Measurements from ENCODE around the gene LRMDA.
"Not testable (repeated sequence)": the region's sequence is repeated elsewhere in the genome, so short reads cannot be mapped to it uniquely, and the experiment has no call there.

The LRMDA gene

DNA sequence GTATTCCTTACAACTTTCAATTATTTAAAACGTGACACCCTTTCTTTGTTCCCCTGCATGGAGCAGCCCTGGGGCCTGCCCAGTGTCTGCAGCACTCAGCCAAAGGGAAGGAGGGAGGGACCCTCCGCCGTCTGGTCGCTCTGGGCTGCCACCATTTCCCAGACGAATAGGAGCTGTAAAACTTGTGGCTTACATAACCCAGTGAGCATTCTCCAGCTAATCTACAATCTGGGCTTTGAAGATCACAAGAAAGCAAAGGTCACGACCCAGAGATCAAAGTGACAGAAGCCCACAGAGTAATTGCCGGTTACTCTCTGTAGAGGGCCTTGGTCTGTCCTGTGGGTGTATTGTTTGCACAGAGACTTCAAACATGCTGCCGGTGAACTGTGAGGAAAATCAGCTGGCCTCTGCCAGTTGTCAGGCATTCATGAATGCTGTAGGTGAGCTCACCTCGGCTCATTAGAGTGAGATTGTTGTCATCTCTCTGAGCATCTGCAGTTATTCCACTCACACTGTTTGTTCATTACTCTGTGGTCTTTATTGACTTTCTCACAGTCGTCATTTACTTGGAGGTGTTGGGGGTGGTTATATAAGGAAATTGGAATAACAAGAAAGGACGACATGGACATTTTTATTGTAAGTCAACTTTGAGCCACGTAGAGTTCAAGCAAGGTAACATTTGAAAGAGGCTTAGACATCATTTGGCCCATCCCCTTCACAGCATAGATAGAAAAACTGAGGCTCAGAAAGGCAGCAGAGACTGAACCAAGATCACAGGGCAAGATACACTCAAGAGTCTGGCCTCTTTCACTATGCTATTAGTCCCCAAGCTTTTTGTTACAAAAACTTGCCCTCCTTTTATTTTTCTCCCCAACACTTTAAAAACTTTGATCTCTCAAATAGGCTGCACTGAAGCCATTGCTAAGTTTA lies 619.8 kb downstream of the LRMDA start:
- DNase-seq (ENCODE audit: low read depth): no peak

DNA sequence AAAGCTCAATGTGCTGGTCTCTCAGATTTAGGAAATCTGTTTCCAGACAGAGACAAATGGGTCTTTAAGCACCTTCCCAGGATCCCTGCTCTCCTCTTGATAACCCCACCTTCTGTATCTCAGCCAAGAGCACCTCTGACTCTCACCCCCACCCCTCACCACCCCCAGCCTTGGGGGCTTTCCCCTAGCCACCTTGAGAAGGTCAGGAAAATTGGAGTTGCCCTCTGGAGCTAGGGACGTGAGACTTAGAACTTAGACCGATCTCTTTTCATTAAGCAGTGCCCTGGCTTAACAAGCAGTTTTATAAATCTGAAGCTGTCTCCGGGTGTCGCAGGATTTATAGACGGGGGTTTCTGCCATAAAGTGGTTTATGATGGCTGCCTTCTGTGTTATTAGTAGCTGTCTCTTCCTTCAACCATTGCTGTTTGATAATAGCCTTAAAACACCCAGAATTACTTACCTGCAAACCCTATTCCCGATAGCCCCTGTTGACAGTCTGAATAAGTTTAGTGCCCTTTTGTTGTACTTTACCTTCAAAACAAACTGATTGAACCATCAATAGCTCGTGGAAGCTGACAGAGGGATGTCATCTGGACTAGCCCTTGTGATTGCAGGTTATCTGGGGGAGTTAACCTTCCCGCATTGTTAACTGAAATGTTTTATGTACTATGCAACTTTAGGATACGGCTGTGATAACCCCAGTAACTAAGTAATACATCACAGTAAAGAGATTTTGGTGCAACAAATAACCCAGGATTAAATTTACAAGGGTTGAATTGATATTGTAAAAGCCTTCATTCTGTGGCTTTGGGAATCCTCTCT lies 621.5 kb downstream of the LRMDA start:
- no peak for DNase-seq (ENCODE audit: low read depth)

DNA sequence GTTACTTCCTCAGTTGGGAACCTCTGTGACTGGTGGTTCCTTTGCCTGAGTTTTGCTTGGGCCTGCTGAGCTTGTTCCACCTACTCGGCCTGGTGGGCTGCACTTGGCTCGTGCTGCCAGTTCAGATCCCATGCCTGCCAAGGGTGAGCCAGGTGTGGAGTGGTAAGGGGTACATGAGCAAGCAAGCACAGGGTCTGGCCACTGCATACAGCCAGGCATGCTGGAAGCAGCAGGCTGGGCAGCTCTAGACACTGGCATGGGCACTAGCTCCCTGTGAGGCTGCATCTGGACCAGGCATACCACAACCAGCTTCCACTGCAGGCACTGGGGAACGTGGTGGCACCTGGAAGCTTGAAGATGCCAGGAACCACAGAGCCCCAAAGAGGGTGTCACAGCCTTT lies 624.0 kb downstream of the LRMDA start:
- DNase-seq (ENCODE audit: low read depth): no peak

DNA sequence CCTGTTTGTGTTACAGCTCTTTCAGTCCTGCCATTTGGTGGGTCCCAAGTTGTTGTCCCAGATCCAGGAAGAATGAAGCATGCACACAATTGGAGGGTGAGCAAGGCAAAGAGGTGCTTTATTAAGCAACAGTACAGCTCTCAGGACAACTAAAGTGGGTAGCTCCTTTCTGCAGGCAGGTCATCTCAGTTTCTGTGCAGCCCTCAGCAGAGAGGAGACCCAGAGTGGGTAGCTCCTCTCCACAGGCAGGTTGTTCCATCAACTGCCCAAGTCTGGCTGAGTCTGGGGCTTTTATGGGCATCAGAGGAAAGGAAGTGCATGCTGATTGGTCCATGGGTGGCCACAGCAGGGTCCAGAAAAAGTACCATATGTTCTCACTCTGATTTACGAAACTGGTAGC lies 624.5 kb downstream of the LRMDA start:
- no peak for DNase-seq (ENCODE audit: low read depth)

DNA sequence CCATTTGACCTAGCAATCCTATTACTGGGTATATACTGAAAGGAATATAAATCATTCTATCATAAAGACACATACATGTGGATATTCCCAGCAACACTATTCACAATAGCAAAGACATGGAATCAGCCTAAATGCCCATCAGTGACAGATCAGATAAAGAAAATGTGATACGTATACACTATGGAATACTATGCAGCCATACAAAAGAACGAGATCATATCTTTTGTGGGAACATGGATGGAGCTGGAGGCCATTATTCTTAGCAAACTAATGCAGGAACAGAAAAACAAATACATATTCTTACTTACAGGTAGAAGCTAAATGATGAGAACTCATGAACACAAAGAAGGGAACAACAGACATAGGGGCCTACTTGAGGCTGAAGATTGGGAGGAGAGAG lies 629.6 kb downstream of the LRMDA start:
- DNase-seq (ENCODE audit: low read depth): not testable (repeated sequence)

DNA sequence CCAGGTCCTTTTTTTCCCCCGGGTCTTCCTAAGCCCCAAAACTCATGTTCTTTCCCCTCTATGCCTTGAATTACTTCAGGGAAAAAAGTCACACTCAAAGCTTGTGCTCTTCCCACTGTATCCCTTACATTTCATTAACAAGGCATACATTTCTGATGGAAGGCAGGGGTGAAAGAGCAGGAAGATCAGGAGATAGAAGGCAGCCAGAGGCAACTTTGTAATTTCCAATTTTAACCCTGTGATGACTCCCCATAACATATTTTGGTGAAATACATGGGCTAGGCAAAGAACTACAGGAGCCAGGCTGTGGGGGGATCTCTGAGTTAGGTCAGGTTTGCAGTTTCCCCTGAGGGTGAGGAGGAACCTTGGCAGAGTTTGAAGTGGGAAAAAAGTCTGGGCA lies 635.0 kb downstream of the LRMDA start:
- no peak for DNase-seq (ENCODE audit: low read depth)

DNA sequence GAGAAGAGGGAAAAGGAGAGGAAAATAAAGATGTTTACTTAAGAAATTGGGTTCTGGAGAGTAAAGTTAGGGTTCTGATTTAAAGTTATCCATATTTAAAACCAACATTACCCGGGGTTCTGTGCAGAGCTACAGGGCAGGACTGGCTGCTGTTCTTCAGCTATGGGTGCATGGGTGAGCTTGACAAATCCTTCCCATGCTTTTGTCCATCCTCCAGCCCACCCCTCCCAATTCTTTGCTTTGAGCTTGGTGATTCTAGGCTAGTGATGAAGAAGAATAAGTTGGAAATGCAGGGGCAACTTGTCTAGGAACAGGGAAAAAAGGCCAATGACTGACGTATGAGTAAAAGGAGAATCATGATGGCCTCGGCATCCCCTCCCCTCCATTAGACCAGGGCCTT lies 636.0 kb downstream of the LRMDA start:
- no peak for DNase-seq (ENCODE audit: low read depth)

DNA sequence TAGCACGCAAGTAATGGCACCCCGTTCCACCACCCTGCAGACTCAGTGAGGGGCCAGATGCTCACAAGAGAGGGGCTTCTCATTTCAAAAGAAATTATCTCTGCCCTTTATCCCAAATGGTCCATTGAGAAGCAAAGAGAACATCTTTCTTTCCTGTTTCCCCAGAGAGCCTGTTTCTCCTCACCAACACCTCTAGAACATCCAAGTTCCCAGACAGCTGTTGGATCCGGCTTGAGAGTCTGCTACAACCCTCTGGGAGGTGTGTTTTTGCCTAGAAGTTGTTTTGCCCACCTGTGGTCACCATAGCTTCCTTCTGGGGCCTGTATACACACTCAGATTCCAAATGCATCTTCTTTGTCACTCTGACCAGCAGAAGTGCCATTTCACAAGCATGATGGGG lies 637.4 kb downstream of the LRMDA start:
- DNase-seq (ENCODE audit: low read depth): no peak

DNA sequence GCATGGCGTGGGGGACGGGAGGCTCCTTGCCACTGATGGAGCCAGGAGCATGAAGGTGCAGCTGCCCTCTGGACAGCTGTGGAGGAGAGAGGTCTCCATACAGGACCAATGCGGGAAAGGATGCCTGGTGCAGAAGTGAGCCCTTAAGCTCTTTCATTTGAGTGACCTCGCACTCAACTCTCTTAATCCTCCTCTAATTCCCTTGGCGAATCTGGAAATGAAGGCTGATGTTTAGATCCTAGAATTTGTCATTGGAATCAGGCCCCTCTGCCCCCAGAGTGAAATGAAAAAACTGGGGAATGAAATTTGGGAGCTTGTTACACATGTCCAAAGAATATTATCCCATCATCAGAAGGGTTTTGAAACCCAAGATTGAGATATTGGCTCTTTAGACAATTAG lies 639.5 kb downstream of the LRMDA start:
- DNase-seq (ENCODE audit: low read depth): no peak

DNA sequence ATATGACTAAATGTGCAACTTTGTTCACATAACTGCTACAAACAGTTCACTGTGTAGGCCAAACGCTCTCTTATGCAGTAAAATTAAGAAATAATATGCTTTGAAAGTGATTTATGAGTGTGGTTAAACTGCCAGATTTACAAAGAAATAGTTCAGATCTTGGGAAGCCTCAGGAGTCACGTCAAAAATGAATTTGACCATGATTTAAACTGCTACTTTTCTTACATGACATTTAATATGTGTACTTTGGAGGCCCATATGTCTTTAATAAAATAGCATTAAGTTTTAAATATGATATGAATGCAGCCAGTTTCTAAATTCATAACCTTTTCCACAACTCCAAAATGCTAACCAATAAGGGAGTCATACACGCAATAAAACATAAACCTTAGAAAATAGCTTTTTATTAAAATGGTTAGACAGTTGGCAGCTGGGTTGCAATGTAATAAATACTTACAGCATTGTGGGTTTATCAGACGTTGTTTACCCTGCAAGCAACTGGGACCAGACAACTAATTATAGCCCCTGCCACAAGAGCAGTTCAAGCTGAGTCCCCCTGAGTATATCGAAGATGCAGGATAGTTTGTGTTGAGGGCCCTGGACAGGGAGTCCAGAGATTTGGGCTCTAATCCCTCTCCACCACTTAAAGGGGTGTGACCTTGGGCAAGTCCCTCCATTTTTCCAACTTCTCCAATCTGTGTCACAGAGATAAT lies 640.4 kb downstream of the LRMDA start:
- no peak for DNase-seq (ENCODE audit: low read depth)

DNA sequence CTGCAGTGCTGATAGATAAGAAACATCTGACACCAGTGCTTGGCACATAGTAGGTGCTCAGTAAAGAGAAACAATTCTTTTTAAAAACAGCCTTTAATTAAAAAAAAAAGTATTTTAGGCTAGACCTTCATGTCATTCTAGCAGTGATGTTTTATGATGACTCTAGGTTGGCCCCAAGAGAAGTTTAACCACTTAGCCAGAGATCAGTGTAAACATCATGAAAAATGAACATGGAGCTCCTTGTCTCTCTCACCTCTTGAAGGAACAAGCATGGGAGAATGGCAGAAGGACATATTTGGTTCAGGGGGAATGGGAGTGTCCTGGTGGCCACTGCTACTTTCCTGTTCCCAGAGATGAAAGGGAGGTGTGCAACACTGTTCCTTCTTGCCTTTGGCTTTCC lies 641.0 kb downstream of the LRMDA start:
- no peak for DNase-seq (ENCODE audit: low read depth)

DNA sequence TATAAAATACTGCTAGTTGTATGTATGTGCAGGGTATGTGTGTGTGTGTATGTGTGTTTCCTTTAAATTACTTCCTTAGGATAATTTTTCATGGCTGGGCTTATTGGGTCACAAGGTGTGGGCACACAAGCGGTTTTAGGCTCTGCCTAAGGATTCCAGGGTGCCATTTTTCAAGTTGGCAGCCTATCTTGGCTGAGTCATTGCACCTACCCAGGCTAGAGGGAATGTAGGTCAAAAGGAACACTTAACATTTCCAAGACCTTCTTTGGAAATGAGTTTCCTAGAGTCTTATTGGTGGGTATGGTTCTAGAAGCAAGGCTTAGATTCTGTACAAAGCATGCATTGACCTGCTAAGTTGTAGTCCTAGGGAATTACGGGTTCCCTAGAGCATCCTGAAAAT lies 642.1 kb downstream of the LRMDA start:
- DNase-seq (ENCODE audit: low read depth): no peak

DNA sequence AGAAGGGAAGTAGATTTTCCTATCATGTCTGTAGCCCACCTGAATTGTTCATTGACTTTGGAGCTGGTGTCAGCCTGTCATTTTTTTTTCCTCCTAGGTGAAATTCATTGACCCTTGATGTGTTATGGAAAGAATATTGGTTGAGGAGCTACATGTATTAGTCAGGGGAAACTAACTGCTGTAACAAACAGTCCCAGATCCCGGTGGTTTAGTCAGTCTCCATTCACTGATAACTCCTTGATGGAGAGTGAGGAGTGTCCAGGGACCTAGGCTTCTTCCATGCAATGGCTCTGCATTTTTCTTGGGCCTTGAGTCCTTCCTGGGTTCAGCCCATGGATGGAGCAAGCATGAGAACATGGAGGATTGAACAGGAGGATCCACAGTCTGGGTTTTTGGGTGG lies 643.2 kb downstream of the LRMDA start:
- no peak for DNase-seq (ENCODE audit: low read depth)

DNA sequence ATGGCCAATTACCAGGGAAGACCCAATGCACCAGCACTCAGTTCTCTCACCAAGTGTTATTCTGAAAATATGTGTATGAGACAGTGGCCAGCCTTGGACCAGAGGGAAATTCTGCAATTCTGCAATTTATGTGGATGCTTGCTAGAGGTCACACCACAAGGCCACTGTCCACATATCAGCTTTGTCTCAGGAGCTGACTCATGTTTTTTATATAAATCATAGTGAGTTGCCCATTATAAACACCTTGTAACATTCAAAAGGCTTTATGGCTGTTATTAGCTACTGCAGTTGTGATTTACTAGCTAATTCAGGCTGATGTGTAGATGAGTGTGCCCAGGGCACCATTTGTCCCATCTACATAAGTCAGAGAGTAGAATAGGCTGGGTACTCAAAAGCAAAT lies 649.0 kb downstream of the LRMDA start:
- no peak for DNase-seq (ENCODE audit: low read depth)

DNA sequence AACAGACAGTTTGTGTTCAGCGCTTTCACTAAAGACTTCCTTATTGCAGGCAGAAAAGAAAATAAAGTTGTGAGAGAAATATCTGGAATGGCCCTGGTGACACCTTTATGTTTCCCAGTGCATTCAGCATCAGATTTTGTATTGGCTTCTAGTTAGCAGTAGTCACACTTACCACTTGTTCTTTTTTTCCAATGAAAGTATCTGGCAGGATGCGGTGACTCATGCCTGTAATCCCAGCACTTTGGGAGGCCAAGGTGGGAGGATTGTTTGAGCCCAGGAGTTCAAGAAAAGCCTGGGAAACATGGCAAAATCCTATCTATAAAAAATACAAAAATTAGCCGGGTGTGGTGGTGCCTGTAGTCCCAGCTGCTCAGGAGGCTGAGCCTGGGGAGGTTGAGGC lies 649.6 kb downstream of the LRMDA start:
- DNase-seq (ENCODE audit: low read depth): no peak

DNA sequence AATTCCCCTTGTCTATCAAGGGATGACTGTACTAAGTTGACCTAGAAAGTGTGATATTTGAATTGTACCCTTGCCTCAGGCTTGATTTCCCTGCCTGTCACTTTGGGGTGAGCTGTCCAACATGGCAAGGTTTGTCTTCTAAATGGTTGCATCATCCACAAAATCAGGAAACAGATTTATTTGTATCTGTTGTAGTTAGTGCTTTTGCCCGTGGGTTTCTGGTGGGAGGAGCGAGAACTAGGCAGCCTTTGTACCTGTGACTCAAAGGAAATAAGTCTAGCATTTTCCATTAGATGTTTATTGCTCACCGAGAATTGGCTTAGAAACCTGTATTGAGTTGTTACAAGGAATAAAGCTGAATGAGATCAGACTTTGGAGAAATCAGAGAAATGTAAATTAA lies 650.8 kb downstream of the LRMDA start:
- no peak for DNase-seq (ENCODE audit: low read depth)

DNA sequence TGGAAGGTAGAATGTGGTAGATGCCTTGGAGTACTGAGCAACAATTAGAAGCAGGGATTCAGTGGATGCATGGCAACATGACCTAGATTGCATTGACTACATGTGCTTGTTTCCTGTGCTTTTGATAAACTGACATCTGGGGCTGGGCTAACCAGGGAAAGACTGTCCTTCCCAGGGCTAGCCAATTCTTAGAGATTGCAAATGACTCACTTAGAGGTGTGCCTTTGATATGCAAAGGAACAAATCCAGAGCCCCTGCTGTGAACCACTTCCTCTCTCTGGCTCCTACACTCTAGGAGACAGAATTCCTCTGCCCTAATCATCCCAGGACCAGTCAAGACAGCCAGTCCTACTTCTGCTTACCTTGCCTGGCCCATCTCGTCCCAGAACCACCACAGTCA lies 651.5 kb downstream of the LRMDA start:
- no peak for DNase-seq (ENCODE audit: low read depth)

DNA sequence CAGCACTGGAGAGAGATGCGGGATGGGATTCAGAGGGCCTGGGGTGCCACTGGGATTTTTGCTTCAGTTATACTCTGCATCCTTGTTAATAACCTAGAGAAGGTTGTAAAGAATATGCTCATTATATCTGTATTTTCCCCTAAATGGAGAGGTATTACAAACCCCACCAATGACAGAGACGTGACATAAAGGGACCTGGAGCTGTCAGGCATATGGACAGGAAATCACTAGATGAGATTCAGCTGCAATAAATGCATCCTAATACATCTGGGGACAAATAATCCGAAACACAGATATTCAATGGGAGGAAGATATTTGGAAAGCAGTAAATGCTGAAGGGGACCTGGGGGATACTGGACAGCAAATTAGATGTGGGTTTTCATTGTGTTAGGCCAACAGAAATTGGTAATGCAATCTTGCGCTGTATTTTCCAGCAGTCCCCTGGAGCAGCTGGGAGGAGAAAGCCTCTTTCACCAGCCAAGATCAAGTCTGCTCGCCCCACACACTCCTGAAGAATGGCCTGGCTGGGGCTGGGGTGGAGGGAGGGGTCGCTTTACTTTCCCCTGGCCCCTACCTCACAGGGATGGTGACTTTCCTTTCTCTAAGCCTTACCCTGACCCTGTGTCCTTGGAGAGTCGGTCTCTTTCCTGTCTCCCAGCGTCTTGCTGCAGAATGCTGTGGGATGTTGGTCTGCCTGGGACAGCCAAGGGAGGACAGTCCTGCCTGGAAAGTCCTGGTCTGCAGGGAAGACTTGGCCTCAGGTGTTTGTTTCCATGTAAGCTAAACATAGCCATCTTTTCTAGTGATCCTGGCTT lies 653.8 kb downstream of the LRMDA start:
- DNase-seq (ENCODE audit: low read depth): no peak

DNA sequence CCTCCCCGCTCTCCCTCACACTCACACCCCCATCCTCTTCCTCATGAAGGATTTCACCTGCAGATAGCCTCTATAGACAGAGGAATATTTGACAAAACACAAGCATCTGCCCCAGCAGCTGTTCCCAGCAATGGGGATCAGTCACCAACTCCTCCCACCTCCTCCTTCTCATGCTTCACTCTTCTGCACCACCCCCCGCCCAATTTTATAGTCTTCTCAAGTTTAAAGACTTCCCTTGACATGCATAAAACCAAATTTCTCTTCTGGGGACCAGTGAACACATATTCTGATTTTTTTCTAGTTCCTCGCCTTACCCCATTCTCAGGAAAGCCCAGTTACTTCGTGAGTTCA lies 654.4 kb downstream of the LRMDA start:
- DNase-seq (ENCODE audit: low read depth): no peak

DNA sequence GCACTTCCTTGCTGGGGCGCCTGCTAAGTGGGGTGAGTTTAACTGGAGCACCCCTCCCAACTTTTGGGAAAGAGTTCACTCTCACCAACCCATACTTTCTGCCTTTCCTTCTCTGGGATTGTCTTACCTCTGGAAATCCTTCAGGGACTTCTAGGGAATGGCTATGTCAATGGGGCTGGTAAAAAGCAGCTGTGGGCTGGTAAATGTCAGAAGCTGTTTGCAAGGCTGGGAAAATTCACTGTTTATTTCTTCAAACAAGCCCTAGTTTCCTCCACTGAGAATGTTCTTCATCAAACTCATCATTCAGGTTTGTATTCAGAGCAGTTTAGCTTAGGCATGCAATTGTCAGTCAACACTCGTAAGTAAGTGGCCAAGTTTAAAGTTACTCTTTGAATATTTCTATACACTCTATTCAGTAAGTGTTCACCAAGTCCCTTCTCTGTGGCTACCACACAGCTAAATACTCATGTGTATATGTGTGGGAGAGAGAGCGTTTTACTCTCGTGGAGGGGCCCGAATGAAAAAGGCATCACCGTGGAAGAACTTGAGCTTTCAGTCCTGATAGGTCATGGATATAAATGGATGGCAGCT lies 654.8 kb downstream of the LRMDA start:
- DNase-seq (ENCODE audit: low read depth): no peak

Data from activated T-cell treated with anti-CD3 and anti-CD28 coated beads for 24 hours (primary cell).